ENCODE measurements around the gene PLPP2. TPM values are rescaled to one million over a fixed set of nuclear protein-coding genes. Genes with fewer than 3 reads are reported as not detected.

PLPP2 gene
- total and polyA plus RNA-seq, 9 of the 15 experiments (the other 6 are each of a cell fraction or from before 2014, with no cell fraction given) = 0.51 to 4.4 (median 2.2) TPM; not detected in 1

- Histone ChIP-seq H3K9me1 (ENCODE audit: control insufficient read depth, insufficient read depth, low read length) (no peaks in the 10 kb centered on the region), H4K20me1 (replicated peaks; ENCODE audit: control insufficient read depth, insufficient read depth, low read length) (no peaks in the 10 kb centered on the region), H3K9me3 (replicated peaks; ENCODE audit: control insufficient read depth, insufficient read depth, low read depth, low read length) (peaks cover 30% of the 10 kb centered on the region), H3K79me2 (ENCODE audit: control insufficient read depth, insufficient read depth, low read length) (peaks cover 4% of the 10 kb centered on the region), H3K4me3 (no peak overlapping the region), H2AFZ (ENCODE audit: low read depth, low read length) (no peak overlapping the region), H3K9ac (ENCODE audit: insufficient read depth in 1 of 2, low read depth in 2 of 2, low read length in 2 of 2) (no peak overlapping the region), H3K27me3 (ENCODE audit: control insufficient read depth in 2 of 2, insufficient read depth in 2 of 2, low read length in 2 of 2) (no peaks in the 10 kb centered on the region), H3K4me1 (replicated peaks in 1 of 2; ENCODE audit: control insufficient read depth in 2 of 2, insufficient read depth in 2 of 2, low read length in 2 of 2) (no peaks in the 10 kb centered on the region; a peak in 1 of 5 replicates), H3K27ac (ENCODE audit: extremely low read depth, low read depth, low read length) (no peak overlapping the region), H3K36me3 (ENCODE audit: control insufficient read depth, insufficient read depth, low read length) (peaks cover 89% of the 10 kb centered on the region), H3K4me2 (ENCODE audit: insufficient read depth, low read length) (no peak overlapping the region)
- ChIA-PET CTCF (ENCODE audit: low intra/inter-chr PET ratio) (no interaction called here), POLR2A (no interaction called here)
- ATAC-seq = no peak
- in situ Hi-C loops (cut with MboI) (no loop called here), intact Hi-C loops (cut with micrococcal nuclease) (no loop called here)
- FAIRE-seq = no peak
- DNase-seq (ENCODE audit: extremely low read depth in 1 of 4, low spot score in 3 of 4) = no peak
- WGBS (ENCODE audit: insufficient coverage, low coverage, missing lambda C conversion rate) = 94% methylated on average over 18 of the region's 33 CpGs
- BruUV-seq (replicated peaks) = no TSS peak
- peak; percentile 43 for TF ChIP-seq RBM22 (IDR thresholded peaks at IDR 0.05; ENCODE audit: low read depth, low read length, poor library complexity, severe bottlenecking)
- 0 out of 2 replicates have a peak, but pooled peaks have one; percentile 55 for TF ChIP-seq HNRNPL (IDR thresholded peaks at IDR 0.05; ENCODE audit: low read depth, low read length)
- TF ChIP-seq MEF2A (IDR thresholded peaks at IDR 0.05; ENCODE audit: control insufficient read depth, low read depth, low read length) = no peak
These were observed 34.8 kb upstream of the PLPP2 start for GRCh38 chr19:325937-326565.

DNA sequence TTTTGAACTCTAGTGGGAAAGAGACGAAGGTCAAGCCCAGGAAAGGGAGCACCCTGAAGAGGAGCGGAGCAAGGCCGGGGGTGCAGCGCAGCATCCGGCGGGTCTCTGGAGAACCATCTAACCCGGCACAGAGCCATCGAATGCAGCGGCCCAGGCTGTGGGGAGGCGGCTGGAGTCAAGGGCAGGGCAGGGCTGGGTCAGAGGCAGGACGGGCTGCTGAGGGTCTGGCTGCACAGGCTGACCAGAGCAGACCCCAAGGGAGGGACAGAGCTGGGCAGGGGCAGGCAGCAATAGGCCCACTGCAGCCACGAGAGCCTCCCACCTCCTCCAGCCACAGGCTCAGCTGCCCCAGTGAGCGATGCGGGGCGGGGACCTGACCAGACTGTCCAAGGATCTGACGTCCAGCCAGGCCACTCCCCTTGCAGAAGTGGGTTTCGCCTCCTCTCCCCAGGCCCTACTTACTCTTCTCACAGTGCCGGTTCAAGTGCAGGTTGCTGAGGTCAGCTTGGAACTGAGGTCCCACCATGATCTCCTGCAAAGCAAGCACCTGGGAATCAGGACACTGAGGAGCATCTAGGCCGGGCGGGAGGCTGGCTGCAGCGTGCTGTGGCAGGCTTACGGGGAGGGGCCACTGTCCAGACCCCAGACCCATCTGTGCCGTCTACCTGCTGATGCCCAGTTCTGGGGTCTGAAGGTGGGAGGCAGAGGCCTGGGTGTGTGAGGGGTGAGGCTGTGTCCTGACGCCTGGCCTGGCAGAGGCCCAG lies 34.2 kb upstream of the PLPP2 start:
- no peak for ATAC-seq
- Histone ChIP-seq H2AFZ (ENCODE audit: low read depth, low read length) (no peak overlapping the region), H3K27me3 (ENCODE audit: control insufficient read depth in 2 of 2, insufficient read depth in 2 of 2, low read length in 2 of 2) (no peaks in the 10 kb centered on the region), H3K9me1 (ENCODE audit: control insufficient read depth, insufficient read depth, low read length) (no peaks in the 10 kb centered on the region), H3K79me2 (ENCODE audit: control insufficient read depth, insufficient read depth, low read length) (peaks cover 9% of the 10 kb centered on the region), H3K9me3 (replicated peaks; ENCODE audit: control insufficient read depth, insufficient read depth, low read depth, low read length) (peaks cover 30% of the 10 kb centered on the region), H3K4me1 (replicated peaks in 1 of 2; ENCODE audit: control insufficient read depth in 2 of 2, insufficient read depth in 2 of 2, low read length in 2 of 2) (no peaks in the 10 kb centered on the region; a peak in 1 of 5 replicates), H4K20me1 (replicated peaks; ENCODE audit: control insufficient read depth, insufficient read depth, low read length) (no peaks in the 10 kb centered on the region), H3K9ac (ENCODE audit: insufficient read depth in 1 of 2, low read depth in 2 of 2, low read length in 2 of 2) (no peak overlapping the region), H3K4me2 (ENCODE audit: insufficient read depth, low read length) (no peak overlapping the region), H3K36me3 (ENCODE audit: control insufficient read depth, insufficient read depth, low read length) (peaks cover 89% of the 10 kb centered on the region), H3K4me3 (no peak overlapping the region), H3K27ac (ENCODE audit: extremely low read depth, low read depth, low read length) (no peak overlapping the region)
- ChIA-PET CTCF (ENCODE audit: low intra/inter-chr PET ratio) (no interaction called here), POLR2A (interaction anchor here (0.9 kb wide), 1 partner anchor 16 kb away, joined by 3 read pairs; no protein-coding TSS in a partner anchor)
- intact Hi-C loops (cut with micrococcal nuclease) = no loop called here
- FAIRE-seq = no peak
- in situ Hi-C loops (cut with MboI) = no loop called here
- 91% methylated on average over 24 of the region's 24 CpGs for whole genome bisulfite sequencing (ENCODE audit: insufficient coverage, low coverage, missing lambda C conversion rate)
- BruUV-seq (replicated peaks) = no TSS peak
- no peak for DNase-seq (ENCODE audit: extremely low read depth in 1 of 4, low spot score in 3 of 4)
- TF ChIP-seq KLF16 (IDR thresholded peaks at IDR 0.05) (no peak), PHF21A (IDR thresholded peaks at IDR 0.05; ENCODE audit: borderline replicate concordance, low read depth) (no peak), RBM25 (IDR thresholded peaks at IDR 0.05; ENCODE audit: low read depth, low read length, severe bottlenecking) (no peak), PML (IDR thresholded peaks at IDR 0.05; ENCODE audit: low read length) (no peak), MEF2A (IDR thresholded peaks at IDR 0.05; ENCODE audit: control insufficient read depth, low read depth, low read length) (no peak), TCFL5 (CRISPR knock-in tag; conservative IDR thresholded peaks at IDR 0.05) (no peak), ZNF124 (CRISPR knock-in tag; IDR thresholded peaks at IDR 0.05) (no peak), CHD4 (IDR thresholded peaks at IDR 0.05; ENCODE audit: insufficient read depth, insufficient replicate concordance, low read depth, low read length, poor library complexity, severe bottlenecking) (no peak)
- TF ChIP-seq, protein P1, sequence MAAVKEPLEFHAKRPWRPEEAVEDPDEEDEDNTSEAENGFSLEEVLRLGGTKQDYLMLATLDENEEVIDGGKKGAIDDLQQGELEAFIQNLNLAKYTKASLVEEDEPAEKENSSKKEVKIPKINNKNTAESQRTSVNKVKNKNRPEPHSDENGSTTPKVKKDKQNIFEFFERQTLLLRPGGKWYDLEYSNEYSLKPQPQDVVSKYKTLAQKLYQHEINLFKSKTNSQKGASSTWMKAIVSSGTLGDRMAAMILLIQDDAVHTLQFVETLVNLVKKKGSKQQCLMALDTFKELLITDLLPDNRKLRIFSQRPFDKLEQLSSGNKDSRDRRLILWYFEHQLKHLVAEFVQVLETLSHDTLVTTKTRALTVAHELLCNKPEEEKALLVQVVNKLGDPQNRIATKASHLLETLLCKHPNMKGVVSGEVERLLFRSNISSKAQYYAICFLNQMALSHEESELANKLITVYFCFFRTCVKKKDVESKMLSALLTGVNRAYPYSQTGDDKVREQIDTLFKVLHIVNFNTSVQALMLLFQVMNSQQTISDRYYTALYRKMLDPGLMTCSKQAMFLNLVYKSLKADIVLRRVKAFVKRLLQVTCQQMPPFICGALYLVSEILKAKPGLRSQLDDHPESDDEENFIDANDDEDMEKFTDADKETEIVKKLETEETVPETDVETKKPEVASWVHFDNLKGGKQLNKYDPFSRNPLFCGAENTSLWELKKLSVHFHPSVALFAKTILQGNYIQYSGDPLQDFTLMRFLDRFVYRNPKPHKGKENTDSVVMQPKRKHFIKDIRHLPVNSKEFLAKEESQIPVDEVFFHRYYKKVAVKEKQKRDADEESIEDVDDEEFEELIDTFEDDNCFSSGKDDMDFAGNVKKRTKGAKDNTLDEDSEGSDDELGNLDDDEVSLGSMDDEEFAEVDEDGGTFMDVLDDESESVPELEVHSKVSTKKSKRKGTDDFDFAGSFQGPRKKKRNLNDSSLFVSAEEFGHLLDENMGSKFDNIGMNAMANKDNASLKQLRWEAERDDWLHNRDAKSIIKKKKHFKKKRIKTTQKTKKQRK (IDR thresholded peaks at IDR 0.05; ENCODE audit: borderline replicate concordance, low read depth, low read length) = no peak

Data from K562 (cell line).